GM13976 (cell line): ENCODE data around the gene DENND5A.

ENCODE experiments used
- DNase-seq: peaks from one replicate; pipeline ENCODE4 v3.0.0; 2012; ENCODE audit warnings: low spot score
- in situ Hi-C: fragments of 300-500 bp; cut with MboI; formaldehyde crosslinking; loops from one replicate; pipeline ENCODE4 v1.12.0; 2022; ENCODE audit warnings: low sequenced_read_pairs, mixed read lengths, inconsistent platforms; ENCODE audit not compliant: unreplicated experiment
- TF ChIP-seq, protein P1 (sequence below): IDR thresholded peaks from 2 replicates; pipeline ENCODE4 v1.5.1; 2012; ENCODE audit warnings: borderline replicate concordance, mild to moderate bottlenecking; ENCODE audit not compliant: insufficient read depth; ENCODE audit errors: extremely low read depth, missing control alignments, control extremely low read depth

Gene DENND5A

DNA sequence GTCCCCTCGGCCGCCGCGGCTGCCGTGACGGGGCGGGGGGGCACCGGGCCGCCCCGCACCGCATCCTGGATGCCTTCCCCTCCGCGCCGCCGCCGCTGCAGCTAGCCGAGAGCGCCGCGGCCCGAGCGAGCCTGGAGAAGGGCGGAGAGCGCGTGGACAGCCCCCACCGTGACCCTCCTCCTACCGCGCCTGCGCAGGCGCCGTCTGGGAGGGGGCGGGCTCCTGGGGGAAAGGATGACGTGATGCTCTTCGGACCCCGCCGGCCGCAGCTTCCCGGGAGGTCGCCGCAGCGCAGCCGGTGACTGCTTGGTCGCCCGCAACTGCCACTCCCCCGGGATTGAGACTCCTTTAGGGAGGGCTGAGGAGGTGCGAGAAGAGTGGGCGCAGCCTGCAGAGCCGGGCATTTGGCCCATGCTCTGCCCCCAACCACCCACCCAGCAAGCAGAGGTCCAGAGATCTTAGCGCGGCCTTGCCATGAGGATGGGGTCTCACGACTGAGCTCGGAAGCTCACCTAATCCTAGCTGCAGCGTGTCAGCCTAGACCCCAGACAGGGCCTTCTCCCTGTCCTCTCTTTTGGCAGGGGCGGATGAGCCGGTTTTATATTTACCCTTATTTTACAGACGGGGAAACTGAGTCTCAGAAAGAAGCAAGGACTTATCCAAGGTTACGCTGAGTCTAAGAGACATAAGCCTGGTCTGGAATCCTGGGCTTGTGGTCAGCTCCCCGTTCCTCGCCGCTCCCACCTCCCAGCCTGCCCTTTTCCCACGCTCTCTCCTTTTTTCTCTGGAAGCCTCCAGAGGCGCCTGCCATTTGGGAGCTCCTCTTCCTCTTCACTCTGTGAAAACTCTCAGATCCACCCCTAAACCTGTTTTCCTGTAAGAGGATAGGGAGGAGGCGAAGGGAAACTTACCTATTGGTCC lies at the start of gene DENND5A:
Gene DENND5A (minus strand): TSS at position 140 of the 921 bp plus-strand sequence. CDS start 281 bp downstream, outside the sequence.
- TF ChIP-seq, protein P1, sequence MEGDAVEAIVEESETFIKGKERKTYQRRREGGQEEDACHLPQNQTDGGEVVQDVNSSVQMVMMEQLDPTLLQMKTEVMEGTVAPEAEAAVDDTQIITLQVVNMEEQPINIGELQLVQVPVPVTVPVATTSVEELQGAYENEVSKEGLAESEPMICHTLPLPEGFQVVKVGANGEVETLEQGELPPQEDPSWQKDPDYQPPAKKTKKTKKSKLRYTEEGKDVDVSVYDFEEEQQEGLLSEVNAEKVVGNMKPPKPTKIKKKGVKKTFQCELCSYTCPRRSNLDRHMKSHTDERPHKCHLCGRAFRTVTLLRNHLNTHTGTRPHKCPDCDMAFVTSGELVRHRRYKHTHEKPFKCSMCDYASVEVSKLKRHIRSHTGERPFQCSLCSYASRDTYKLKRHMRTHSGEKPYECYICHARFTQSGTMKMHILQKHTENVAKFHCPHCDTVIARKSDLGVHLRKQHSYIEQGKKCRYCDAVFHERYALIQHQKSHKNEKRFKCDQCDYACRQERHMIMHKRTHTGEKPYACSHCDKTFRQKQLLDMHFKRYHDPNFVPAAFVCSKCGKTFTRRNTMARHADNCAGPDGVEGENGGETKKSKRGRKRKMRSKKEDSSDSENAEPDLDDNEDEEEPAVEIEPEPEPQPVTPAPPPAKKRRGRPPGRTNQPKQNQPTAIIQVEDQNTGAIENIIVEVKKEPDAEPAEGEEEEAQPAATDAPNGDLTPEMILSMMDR = peak; percentile 24
- in situ Hi-C loops = no loop called here
- DNase-seq = peak; percentile 95

DNA sequence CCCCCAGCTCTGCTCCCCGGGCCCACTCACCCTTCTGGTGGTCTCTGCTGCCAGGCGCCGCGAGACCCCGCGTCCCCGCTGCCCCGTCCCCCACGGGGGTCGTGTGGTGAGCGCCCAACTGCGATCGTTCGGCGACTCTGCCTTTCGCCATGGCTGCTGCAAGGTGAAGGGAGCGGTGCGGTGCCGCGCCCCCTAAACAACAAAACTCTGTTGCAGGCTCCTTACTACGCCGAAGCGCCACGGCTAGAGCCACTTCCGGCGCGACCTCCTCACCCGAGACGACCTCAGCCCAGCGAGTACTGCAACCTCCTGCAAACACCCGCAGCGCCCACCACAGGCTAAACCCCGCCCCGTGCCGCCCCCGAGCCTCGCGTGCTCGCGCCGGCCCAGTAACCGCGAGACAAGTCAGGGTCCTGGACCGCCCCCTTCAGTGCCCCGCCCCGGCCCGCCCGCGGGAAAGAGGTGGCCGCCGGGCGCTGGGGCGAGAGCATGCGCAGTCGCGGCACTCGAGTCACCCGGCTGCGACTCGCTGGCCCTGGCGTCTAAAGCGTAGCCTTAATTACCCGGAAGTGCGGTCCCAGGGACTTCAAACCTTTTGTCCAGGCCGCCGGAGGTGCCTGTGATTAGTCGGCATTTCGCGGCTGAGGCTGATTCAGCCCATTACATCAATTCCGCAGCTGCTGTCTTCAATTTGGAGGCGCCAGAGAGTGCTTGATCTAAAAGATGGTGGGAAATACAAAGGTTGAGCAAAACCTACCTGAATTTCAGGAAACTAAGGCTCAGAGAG lies 49.3 kb upstream of the DENND5A start, which contains the start of gene TMEM41B:
Gene TMEM41B (minus strand): TSS at position 303 of the 787 bp plus-strand sequence. CDS start 152 bp downstream, at position 151.
- in situ Hi-C loops = no loop called here
- TF ChIP-seq, protein P1 = no peak
- DNase-seq = peak; percentile 100

DNA sequence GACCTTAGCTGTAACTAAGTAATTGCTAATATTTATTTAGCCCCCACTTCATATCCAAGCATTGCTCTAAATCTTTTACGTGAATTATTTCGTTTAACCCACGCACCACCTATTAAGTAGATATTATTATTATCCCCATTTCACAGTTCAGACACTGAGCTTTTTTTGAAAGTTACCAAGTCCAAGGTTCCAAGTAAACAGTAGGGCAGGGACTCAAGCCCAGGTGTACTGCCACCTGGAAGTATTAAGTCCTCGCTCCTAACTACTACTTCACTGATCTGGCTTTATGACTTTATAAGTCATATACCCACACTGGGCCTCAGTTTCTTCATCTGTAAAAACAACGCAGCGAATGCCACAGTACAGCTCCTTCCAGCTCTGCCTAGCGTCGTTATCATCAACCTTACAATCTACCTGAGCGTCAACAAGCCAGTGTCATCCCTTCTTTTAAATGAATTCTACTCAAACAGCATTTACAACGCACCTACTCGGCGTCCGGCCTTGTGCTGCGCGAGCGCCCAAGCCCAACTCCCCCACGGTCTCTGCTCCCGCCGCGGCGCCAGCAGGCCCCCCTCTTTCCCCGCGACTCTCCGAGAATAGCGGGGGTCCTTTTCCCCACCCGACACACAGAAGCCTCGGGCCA lies 48.6 kb upstream of the DENND5A start:
- in situ Hi-C loops = no loop called here
- TF ChIP-seq, protein P1 = no peak
- DNase-seq = no peak

DNA sequence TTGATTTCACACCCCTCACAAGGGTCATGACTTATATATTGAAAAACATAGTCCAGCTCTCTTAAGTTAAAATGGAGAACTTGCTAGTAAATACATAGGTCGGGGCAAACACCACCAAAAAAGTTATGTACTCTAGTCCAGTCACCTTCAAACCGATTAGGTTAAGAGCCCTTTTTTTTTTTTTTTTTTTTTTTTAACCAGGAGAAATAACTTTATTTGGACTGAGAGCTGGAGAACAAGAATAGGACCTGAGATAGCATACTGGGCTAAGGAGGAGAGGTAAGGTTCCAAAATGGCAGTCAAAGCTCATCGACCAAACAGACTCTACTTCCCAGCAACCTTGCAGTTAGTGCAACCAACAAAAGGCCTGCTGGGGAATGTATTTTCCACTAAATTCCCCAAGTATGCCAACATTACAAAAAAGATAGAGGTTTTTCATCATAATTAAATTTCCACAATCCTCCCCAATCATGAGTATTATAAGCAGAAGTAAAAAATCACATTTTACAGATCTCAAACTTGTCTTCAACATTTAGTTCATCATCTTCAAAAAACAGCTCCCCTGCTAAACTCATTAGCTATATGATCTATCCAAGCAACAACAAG lies 45.4 kb upstream of the DENND5A start:
- in situ Hi-C loops = no loop called here
- DNase-seq = no peak

DNA sequence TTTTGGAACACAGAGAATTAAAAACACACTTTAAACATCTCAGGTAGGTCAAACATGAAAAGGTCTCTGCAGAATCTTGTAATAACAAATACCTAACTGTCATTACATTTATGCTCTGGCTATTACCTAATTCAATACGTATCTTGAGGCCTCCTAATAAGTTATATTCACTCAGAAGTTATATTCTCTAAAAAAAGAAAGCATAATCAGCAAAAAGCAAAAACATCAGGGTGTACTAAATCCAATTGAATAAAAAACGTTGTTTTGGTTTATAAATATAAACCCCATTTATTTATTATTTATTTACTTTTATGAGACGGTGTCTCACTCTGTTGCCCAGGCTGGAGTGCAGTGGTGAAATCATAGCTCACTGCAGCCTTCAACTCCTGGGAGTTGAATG lies 39.0 kb upstream of the DENND5A start:
- no peak for DNase-seq
- TF ChIP-seq, protein P1 = no peak
- in situ Hi-C loops = no loop called here

More for the DNA sequence above, 45.4 kb upstream of the DENND5A start:
- TF ChIP-seq, protein P1 = no peak

DNA sequence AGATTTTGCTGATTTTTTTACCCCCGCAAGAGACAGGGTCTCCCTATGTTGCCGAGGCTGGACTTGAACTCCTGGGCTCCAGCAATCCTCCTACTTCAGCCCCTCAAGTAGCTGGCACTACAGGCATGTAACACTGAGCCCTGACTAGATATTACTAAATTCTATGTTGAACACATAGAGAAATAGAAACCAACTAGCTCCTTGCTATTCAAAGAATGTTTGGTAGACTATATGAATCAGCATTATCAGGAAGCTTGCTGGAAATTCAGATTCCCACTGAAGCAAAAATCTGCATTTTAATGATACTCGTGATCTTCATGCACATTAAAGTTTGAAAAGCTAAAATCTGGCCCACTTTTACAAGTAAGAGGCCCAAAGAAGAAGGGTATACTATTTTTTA lies 37.3 kb upstream of the DENND5A start:
- in situ Hi-C loops = no loop called here
- no peak for DNase-seq
- TF ChIP-seq, protein P1 = no peak
